Stimulated activated CD4-positive, alpha-beta T cell treated with anti-CD3 and anti-CD28 coated beads, TNF-alpha, amount 100 ng/mL, for 24 hours (primary cell): Measurements from ENCODE around the gene STPG1.
A peak's percentile ranks its signal among the peaks of the same experiment; 100 is the strongest.

Experiments used
- DNase-seq, 3 experiments: peaks; one replicate each; pipeline ENCODE4 v3.0.0-alpha.2; 2020; ENCODE audit warnings: low read depth in 3 of 3

Gene STPG1

GRCh38 chr1:24341260-24341659 is 72.3 kb downstream of the STPG1 start:
- no peak for DNase-seq

DNA sequence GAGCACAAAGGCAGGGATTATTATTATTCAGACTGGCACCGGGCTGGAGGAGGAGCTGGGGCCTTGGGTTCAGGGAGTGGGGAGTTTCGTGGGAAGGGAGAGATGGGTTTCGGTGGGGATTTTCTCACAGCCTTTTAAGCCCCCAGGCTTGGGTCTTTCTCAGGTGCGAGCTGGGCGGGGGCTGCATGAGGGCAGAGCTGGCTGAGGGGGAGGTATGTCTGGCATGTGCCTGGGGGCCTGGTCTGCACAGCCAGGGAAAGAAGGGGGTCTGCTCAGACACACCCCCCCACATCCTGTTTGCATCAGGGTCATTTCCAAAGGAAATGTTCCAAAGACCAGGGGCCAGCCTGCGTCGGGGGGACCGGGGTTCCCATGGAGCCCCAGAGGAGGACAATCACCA is 72.8 kb downstream of the STPG1 start:
- DNase-seq = no peak

DNA sequence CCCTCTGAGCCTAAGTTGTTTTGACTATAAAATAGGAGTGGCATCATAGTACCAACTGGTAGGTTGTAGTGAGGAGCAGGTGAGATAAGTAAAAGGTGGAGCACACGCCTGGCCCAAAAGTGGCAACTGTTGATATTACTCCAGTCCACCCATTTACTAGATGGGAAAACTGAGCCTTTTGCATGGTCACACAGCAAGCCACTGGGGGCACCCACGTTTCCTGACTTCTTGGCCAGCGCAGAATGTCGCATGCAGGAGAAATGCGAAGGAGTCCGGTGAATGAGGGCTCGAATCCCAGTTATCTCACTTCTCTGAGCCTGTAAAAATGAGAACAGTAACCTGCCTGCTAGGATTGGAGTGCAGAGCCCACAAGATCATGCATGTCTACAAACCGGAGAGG is 73.6 kb downstream of the STPG1 start:
- DNase-seq = no peak

GRCh38 chr1:24338447-24338846 is 75.1 kb downstream of the STPG1 start:
- no peak for DNase-seq

DNA sequence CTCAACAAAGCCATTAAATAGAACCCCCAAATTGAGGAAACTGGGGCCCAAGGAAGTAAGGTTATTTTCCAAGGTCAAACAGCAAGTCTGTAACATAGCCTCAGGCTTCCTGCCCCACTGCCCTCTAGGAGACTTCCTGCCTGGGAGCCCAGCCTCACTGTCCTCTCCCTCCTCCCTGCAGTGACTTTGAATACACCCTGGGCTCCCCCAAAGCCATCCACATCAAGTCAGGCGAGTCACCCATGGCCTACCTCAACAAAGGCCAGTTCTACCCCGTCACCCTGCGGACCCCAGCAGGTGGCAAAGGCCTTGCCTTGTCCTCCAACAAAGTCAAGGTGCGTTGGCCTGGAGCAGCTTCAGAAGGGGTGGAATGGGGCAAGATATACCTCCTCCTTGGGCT is 76.1 kb downstream of the STPG1 start:
- no peak for DNase-seq

DNA sequence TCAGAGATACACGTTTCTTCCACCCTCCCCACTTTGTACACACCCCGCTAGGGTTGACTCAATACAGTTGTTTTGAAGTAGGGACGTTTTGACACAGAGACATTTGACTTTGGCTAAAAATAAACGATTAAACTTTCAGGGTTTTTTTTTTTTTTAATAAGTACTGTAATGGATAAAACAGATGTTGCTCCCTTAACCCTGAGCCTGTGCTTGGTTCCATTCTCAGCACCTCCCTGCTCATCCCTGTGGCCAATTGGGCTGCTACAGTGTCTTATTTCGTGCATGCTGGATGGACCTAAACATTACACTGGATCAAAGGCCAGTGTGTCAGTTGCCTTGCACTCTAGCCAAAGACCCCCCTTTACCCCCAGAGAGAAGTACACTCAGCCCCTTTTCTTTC is 77.5 kb downstream of the STPG1 start:
- no peak for DNase-seq

DNA sequence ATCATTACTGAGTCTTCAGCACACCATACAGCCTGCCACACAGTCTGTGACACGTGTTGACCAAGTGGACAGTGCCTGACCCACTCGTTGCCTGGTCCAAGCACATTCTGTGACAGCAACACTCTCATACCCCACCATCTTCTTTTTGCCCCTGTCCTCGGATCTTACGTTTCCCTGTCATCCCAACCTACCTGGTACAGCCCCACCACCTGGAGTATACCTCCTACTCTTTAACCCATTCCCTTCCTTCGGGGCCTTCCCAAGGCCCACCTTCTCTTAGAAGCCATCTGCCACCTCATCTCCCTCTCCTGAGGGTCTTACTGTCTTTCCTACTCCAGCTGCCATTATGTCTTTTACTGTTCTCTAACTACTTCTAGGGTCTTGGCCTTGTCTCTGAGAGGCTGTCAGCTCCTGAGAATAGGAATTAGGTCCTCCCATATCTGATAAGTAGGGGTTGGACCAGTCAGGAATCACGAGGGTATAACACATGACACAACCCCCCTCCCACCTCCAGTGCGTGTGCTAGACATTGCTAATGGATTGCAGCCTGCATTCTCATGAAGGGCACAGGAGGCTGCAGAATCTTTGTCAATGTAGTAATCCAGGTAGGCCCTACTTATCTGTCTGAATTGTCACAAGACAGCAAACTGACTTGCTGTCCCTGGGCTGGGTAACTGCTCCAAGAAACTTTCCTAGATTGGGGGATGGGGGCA is 81.5 kb downstream of the STPG1 start:
- DNase-seq = no peak

DNA sequence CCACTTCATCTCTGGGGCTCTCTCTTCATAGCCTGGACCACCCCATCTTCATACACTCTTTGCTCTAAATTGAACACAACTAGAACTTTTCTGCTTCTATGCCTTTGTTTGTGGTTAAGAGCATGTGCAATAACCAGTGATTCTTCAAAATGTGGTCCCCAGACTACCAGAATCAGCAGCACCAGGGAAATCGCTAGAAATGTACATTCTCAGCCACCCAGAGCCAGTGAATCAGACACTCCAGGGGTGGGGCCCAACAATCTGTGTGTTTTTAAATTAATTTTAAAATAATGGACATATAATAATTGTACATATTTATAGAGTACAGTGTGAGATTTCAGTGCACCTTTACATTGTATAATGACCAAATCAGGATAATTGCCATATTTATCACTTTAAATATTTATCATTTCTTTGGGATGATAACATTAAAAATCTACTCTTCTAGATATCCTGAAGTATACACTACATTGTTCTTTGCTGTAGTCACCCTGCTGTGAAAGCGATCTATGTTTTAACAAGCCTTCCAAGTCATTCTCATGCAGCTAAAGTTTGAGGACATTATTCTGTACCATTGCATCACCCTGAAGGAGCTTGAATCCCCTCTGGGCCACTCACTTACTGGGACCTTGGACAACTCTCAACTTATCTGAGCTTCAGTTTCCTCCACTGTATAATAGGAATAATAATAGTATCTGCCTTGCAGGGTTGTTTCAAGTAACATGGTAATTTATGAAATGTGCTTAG is 83.6 kb downstream of the STPG1 start:
- no peak for DNase-seq

DNA sequence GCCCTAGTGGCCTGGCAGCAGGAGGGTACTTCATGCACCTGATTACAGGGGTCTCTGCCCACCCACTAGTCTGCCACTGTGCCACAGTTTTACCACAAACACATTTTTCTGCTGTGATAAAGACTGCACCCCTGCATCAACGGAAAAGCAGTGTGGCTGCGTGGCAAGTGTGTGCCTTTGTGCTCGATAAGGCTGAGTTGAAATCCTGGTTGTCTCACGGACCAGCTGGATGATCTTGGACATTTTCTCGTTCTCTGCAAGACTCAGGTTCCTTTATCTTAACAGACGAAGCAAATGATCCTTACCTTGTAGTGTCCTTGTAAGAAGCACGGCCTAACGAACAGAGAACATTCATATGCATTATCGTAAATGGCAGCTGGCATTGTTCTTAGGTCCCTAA is 84.3 kb downstream of the STPG1 start:
- no peak for DNase-seq

- DNase-seq = no peak
Measured at GRCh38 chr1:24327891-24328290, 85.7 kb downstream of the STPG1 start.

DNA sequence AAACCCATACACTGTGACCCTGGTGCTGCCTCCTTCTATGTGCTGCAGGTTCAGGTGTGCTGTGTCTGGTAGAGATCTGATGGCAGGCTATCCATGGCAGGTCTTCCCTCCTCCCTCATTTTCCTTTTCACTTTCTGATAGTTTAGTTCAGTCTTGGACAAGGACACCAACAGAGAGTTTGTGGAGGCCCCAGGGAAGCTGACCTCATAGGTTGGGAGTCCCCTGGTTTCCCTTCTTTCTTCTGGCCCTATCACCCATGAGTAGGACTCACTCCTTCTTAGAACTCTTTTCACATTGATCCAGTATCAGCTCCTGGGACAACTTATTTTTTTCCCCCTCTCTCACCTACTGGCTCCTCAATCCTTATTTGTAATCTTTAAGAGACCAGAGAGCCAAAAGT is 86.1 kb downstream of the STPG1 start:
- no peak for DNase-seq

DNA sequence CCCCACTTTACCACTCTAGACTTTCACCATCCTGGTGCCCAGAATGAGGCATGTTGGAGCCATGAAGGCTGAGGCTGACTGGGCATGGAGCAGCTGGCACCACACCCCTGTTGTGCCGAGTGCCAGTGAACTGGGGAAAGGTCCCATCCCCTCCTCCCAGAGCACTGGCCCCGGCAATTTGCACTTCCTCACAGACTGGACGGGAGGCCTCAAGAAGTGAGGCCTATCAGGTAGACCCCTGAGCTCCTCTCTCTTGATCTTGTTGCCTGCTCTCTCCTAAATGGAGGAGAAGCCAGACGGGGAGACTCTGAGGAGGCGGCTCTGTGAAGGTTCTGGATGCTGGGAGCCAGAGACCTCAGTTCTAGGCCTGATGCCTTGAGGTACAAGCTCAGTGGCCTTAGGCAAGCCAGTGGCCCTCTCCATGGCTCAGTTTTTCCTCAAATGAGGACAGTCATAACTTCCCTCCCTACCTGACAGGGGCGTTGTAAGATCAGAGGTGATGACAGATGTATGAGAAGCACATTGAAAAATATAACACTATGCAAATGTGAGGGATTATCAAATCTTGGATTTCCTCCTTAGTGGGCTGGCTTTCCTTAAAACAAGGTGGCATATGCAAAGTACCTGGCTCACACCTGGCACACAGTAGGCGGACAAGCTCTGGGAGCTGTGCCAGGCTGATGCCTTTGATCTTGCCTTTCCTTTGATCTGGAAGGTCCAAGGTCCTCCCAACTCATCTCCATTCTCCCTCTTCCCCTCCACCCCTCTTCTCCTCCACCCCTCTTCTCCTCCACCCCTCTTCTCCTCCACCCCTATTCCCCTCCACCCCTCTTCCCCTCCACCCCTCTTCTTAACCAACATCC is 87.8 kb downstream of the STPG1 start:
- no peak for DNase-seq

GRCh38 chr1:24324903-24325302 is 88.7 kb downstream of the STPG1 start:
- DNase-seq = no peak

- DNase-seq = no peak
Measured at GRCh38 chr1:24323281-24323680, 90.3 kb downstream of the STPG1 start.

DNA sequence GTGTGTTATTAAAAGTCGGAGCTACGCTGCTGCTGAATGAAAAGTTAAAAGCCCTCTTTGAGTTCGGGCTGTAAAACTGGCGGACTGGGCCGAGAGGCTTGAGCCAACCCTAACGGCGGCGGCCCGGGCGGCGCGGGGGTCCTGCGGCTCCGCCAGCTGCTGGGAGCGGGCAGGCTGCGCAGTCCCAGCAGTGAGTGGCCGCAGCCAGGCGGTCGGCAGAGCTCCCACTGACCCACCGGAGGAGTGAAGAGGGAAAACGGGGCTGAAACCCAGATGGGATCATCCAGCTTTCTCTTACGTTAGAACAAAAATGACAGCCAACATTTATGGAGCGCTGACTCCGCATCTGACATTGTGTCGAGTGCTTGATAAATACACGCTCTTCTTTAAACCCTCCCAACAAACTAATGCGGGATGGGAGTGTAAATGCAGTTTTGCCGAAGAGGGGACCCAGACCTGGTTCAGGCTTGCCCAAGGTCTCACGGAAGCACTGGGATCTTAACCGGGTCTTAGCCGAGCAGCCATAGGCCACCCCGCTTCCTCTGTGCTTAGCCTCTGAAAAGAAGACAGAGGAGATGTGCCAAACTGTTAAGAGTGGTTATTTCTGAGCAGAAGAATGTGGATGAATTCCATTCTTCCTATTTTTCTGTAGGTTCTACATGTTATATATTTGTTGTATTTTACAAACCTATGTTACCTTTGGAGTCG is 91.0 kb downstream of the STPG1 start:
- DNase-seq = no peak

GRCh38 chr1:24321697-24322469 is 91.7 kb downstream of the STPG1 start:
- peak; percentile 58 to 80 (median 61) for DNase-seq

- DNase-seq = no peak
Measured at GRCh38 chr1:24321126-24321525, 92.5 kb downstream of the STPG1 start.

DNA sequence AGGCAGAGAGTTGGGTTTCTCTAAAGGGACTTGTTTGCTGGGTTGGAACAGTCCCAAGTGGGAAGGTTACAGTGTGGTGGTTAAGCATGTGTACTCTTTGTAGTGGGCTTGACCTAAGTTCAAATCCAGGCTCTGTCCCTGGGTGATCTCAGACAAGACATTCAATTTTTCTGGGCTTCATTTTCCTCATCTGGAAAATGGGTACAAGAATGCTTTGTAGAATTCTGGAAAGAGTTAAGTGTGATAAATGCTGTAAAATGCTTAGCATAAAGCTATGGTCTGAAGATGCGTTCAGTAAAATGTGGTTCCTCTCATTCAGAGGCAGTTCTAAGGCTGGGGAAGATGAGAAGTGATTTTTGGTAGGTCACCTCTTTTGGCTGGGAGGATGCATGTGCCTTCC is 93.6 kb downstream of the STPG1 start:
- no peak for DNase-seq

DNA sequence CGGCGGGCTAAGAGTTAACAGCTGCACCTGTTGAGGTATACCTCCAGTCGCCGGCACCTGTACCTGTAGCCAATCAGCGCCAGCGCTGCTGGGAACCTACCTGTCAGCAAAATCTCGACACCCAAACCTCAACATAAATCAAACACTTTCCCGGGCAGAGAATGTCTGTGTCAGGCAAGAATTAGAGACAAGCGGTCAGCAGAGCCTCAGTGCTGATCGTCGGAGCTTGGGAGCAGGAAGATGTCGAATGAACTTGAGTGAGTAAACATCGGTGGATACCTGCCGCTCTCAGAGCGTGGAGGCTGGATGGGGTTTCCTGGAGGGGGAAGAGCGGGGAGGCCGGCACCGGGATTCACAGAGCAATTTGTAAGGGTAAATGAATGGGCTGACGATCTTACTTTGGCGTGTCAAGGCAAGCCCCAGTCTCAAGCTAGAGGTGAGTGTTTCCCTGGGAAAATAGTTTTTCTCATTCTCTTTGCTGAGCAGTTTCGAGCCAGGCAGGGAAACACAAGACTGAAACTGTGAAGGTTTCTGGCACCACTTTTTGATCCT is 94.2 kb downstream of the STPG1 start, which contains the start of gene GRHL3:
GRHL3 (plus strand) TSS at position 46 of the 552 bp plus-strand sequence; CDS start at position 241, 195 bp downstream.
- no peak for DNase-seq

GRCh38 chr1:24318615-24319311 is 94.8 kb downstream of the STPG1 start:
- DNase-seq = no peak
